Uterus (tissue), 4 donors: ENCODE measurements around the gene SVOP. TPM values are rescaled to one million over a fixed set of nuclear protein-coding genes. Genes with fewer than 3 reads are reported as not detected.

Source experiments
- DNase-seq, 2 donors: peaks; one replicate each; pipeline ENCODE4 v3.0.0-alpha.2; 2019 to 2020
- H3K27ac ChIP-seq, 2 donors: fragments of 200-600 bp; sonication (generic); 1 replicate in 1 of 2; 2 replicates in 1 of 2; pipeline ENCODE4 v1.5.1; 2016 to 2018
- H3K27me3 ChIP-seq, 2 donors: fragments of 200-600 bp; sonication (generic); one replicate each; pipeline ENCODE4 v1.5.1; 2018 to 2019; ENCODE audit warnings: control low read depth in 1 of 2
- H3K36me3 ChIP-seq, 2 donors: fragments of 200-600 bp; sonication (generic); one replicate each; pipeline ENCODE4 v1.5.1; 2019; ENCODE audit warnings: control low read depth in 1 of 2
- H3K4me1 ChIP-seq, 2 donors: fragments of 200-600 bp; sonication (generic); one replicate each; pipeline ENCODE4 v1.5.1; 2018 to 2019; ENCODE audit warnings: control low read depth in 1 of 2
- H3K4me3 ChIP-seq, 2 donors: fragments of 200-600 bp; sonication (generic); 1 replicate in 1 of 2; 2 replicates in 1 of 2; pipeline ENCODE4 v1.5.1; 2018 to 2019; ENCODE audit warnings: mild to moderate bottlenecking in 1 of 2
- H3K9me3 ChIP-seq, 2 donors: fragments of 200-600 bp; sonication (generic); one replicate each; pipeline ENCODE4 v1.5.1; 2019; ENCODE audit warnings: control low read depth in 1 of 2
- POLR2A ChIP-seq, 2 donors: fragments of 450-650 bp; IDR thresholded peaks; one replicate each; pipeline ENCODE4 v1.6.1; 2016; ENCODE audit warnings: antibody characterized with exemption in 2 of 2, mild to moderate bottlenecking in 1 of 2, moderate library complexity in 1 of 2
- intact Hi-C: fragments of 100-400 bp; cut with DNase I; formaldehyde crosslinking; loops from one replicate; pipeline ENCODE4 v1.15.1; 2023; ENCODE audit warnings: low total_unique reads
- total RNA-seq, 4 donors: library from RNA; depleted of rRNA in 3 of 4; stranded (reverse); fragments of >200 nt in 3 of 4; gene quantifications; one replicate each; pipeline versions ENCODE4 v1.1.0 to v1.2.4, GENCODE V29; 2014 to 2023
- TF ChIP-seq, protein P1 (sequence below), 4 experiments: fragments of 200-600 bp in 2 of 4; fragments of 450-650 bp in 2 of 4; sonication (generic) in 2 of 4; IDR thresholded peaks; one replicate each; pipeline ENCODE4 v1.5.1; 2016 to 2019; ENCODE audit warnings: antibody characterized with exemption in 4 of 4, mild to moderate bottlenecking in 2 of 4, moderate library complexity in 1 of 4
- donor health status: DM: yes; HTN: yes; CAD: no.

The SVOP gene
- total RNA-seq, 4 donors from 2014 or later = 0.14 TPM; not detected in 3

DNA sequence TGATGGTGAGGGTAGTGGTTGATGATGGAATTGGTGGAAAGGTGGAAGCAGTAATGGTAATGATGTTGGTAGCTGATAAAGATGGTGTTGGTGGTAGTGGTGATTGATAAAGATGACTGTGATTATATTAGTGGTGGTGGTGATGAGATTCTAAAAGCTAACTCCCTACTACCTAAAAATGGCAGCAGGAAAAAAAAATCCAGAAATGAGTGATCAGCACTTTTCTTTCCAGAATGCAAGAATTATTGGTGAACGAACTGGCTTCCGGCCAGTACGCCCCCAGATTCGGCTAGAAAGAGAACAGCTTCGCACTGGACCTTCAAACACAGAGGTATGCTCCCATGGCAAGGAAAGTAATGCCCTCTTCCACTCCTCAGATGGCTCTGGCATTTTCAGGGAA is 121.7 kb downstream of the SVOP start:
- no peak overlapping the region for H3K27ac ChIP-seq
- H3K4me3 ChIP-seq = no peak overlapping the region
- H3K9me3 ChIP-seq = no peaks in the 10 kb centered on the region
- intact Hi-C loops = no loop called here
- no peaks in the 10 kb centered on the region for H3K36me3 ChIP-seq
- TF ChIP-seq POLR2A (IDR thresholded peaks at IDR 0.05) = no peak
- TF ChIP-seq, protein P1, sequence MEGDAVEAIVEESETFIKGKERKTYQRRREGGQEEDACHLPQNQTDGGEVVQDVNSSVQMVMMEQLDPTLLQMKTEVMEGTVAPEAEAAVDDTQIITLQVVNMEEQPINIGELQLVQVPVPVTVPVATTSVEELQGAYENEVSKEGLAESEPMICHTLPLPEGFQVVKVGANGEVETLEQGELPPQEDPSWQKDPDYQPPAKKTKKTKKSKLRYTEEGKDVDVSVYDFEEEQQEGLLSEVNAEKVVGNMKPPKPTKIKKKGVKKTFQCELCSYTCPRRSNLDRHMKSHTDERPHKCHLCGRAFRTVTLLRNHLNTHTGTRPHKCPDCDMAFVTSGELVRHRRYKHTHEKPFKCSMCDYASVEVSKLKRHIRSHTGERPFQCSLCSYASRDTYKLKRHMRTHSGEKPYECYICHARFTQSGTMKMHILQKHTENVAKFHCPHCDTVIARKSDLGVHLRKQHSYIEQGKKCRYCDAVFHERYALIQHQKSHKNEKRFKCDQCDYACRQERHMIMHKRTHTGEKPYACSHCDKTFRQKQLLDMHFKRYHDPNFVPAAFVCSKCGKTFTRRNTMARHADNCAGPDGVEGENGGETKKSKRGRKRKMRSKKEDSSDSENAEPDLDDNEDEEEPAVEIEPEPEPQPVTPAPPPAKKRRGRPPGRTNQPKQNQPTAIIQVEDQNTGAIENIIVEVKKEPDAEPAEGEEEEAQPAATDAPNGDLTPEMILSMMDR (IDR thresholded peaks at IDR 0.05) = no peak
- no peaks in the 10 kb centered on the region for H3K4me1 ChIP-seq
- DNase-seq = no peak
- no peaks in the 10 kb centered on the region for H3K27me3 ChIP-seq

DNA sequence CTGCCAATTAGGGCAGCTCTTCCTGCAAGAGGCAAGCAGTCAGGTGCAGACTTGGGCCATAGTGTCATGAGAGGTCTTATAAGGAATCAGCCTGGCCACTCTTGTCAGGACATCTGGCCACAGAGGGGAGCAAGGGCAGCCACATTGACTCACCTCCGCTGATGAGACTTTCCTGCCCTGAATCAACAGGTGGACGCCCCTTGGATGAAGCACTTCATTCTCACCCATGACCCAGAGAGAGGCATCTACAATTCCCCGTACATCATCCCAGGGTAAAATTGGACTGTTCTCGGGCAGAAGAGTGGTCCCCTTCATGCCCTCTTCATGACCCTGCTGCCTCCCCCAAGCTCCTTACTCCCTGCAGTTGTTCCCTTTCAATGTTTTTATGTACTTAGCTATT is 124.1 kb downstream of the SVOP start:
- no peak for DNase-seq
- H3K4me1 ChIP-seq = no peaks in the 10 kb centered on the region
- H3K4me3 ChIP-seq = no peak overlapping the region
- H3K27me3 ChIP-seq = no peaks in the 10 kb centered on the region
- no peaks in the 10 kb centered on the region for H3K9me3 ChIP-seq
- intact Hi-C loops = no loop called here
- no peak overlapping the region for H3K27ac ChIP-seq
- no peak for TF ChIP-seq POLR2A (IDR thresholded peaks at IDR 0.05)
- TF ChIP-seq, protein P1 (IDR thresholded peaks at IDR 0.05) = no peak
- no peaks in the 10 kb centered on the region for H3K36me3 ChIP-seq

DNA sequence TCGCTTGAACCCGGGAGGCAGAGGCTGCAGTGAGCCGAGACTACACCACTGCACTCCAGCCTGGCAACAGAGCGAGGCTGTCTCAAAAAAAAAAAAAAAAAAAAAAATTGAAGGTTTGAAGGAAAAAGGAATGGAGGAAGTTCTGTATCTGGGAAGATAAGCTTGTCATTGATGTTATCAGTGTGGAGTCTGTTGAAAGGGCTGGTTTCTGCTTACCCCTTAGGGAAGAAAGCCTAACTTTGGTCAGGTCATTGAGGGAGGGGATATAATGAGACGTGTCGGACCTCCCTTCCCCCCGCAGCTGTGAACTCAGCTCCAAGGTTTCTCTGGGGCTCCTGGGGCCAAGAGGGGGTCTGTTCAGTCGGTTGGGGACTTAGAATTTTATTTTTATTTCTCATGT is 124.5 kb downstream of the SVOP start:
- intact Hi-C loops = no loop called here
- no peak for DNase-seq
- no peak for TF ChIP-seq POLR2A (IDR thresholded peaks at IDR 0.05)

DNA sequence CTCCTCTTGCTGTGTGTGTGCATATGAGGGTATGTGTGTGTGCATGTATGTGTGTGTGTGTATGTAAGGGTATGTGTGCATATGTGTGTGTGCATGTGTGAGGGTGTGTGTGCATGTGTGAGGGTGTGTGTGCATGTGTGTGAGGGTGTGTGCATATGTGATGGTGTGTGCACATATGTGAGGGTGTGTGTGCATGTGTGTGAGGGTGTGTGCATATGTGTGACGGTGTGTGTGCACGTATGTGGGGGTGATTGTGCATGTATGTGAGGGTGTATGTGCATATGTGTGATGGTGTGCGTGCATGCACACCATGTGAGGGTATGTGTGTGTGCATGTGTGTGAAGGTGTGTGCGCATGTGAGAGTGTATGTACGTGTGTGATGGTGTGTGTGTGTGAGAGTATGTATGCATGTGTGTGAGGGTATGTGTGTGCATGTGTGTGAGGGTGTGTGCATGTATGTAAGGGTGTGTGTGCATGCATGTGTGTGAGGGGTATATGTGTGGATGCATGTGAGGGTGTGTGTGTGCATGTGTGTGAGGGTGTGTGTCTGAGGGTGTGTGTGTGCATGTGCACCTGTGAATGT is 125.6 kb downstream of the SVOP start:
- TF ChIP-seq, protein P1 (IDR thresholded peaks at IDR 0.05) = no peak
- no peak for TF ChIP-seq POLR2A (IDR thresholded peaks at IDR 0.05)
- DNase-seq = no peak
- Histone ChIP-seq H3K36me3 (no peaks in the 10 kb centered on the region), H3K4me3 (no peak overlapping the region), H3K4me1 (no peaks in the 10 kb centered on the region), H3K9me3 (no peaks in the 10 kb centered on the region), H3K27ac (no peak overlapping the region), H3K27me3 (no peaks in the 10 kb centered on the region)
- intact Hi-C loops = no loop called here

More for the DNA sequence above, 124.5 kb downstream of the SVOP start:
- no peak overlapping the region for H3K27ac ChIP-seq
- no peaks in the 10 kb centered on the region for H3K27me3 ChIP-seq
- H3K4me1 ChIP-seq = no peaks in the 10 kb centered on the region
- H3K9me3 ChIP-seq = no peaks in the 10 kb centered on the region
- H3K36me3 ChIP-seq = no peaks in the 10 kb centered on the region
- no peak overlapping the region for H3K4me3 ChIP-seq

DNA sequence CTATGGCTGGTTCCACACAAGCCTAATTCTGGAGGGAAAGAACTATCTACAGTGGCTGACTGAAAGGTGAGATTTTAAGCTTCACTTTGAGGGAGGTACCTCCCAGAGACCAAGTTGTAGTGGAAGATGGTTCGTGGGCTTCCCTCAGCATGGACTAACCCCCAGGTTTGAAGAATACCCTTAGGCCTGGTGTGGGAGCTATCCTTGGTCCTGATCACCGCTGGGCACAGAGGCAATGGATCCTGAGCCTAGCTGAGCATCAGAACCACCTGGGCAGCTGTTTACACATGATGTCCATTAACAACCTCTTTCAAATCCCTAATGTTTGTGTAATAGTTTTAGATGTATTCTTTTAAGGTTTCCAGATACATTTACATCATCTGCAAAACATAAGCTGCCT is 130.7 kb downstream of the SVOP start:
- H3K27me3 ChIP-seq = no peaks in the 10 kb centered on the region
- intact Hi-C loops = no loop called here
- TF ChIP-seq POLR2A (IDR thresholded peaks at IDR 0.05) = no peak
- TF ChIP-seq, protein P1 (IDR thresholded peaks at IDR 0.05) = no peak
- H3K27ac ChIP-seq = no peak overlapping the region
- no peaks in the 10 kb centered on the region for H3K36me3 ChIP-seq
- no peaks in the 10 kb centered on the region for H3K4me1 ChIP-seq
- DNase-seq = no peak
- no peaks in the 10 kb centered on the region for H3K9me3 ChIP-seq
- H3K4me3 ChIP-seq = no peak overlapping the region

DNA sequence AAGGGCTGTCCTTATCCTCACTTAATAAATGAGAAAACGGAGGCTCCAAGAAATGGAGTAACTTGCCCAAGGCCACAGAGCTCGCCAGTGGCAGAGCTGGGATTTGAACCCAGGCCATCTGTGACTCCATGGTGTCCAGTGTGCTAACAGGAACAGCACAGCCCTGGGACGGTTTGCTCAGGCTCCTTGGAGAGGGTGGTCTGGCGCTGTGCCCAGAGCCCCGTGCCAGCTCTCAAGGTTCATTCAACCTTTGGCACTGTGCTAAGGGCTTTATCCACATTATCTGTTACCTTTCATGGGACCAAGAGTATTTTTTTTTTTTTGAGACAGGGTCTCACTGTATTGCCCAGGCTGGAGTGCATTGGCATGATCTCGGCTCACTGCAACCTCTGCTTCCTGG is 132.8 kb downstream of the SVOP start:
- H3K36me3 ChIP-seq = no peaks in the 10 kb centered on the region
- no peak for DNase-seq
- H3K27me3 ChIP-seq = no peaks in the 10 kb centered on the region
- H3K27ac ChIP-seq = no peak overlapping the region
- H3K4me3 ChIP-seq = no peak overlapping the region
- H3K9me3 ChIP-seq = no peaks in the 10 kb centered on the region
- no peaks in the 10 kb centered on the region for H3K4me1 ChIP-seq
- TF ChIP-seq POLR2A (IDR thresholded peaks at IDR 0.05) = no peak
- TF ChIP-seq, protein P1 (IDR thresholded peaks at IDR 0.05) = no peak
- intact Hi-C loops = no loop called here
